Hematopoietic multipotent progenitor cell (in vitro differentiated cells): ENCODE data around the gene TBC1D2B. TPM values are rescaled to one million over a fixed set of nuclear protein-coding genes. Genes with fewer than 3 reads are reported as not detected.
A peak's percentile ranks its signal among the peaks of the same experiment; 100 is the strongest.
"Not testable (repeated sequence)": the region's sequence is repeated elsewhere in the genome, so short reads cannot be mapped to it uniquely, and the experiment has no call there.

ENCODE experiments used
- DNase-seq, 3 donors: peaks; one replicate each; pipeline ENCODE4 v3.0.0-alpha.2; 2011 to 2015; ENCODE audit warnings: low read depth in 2 of 3, low spot score in 2 of 3
- small RNA-seq: library from RNA; depleted of rRNA; stranded (forward); fragments of <200 nt; gene quantifications from one replicate; pipeline ENCODE3, GENCODE V24; 2012
- total RNA-seq: library from RNA; depleted of rRNA; stranded (reverse); fragments of >200 nt; gene quantifications from one replicate; pipeline ENCODE4 v1.2.3, GENCODE V29; 2012

The TBC1D2B gene
- total RNA-seq, 1 donor: 33.7 TPM

DNA sequence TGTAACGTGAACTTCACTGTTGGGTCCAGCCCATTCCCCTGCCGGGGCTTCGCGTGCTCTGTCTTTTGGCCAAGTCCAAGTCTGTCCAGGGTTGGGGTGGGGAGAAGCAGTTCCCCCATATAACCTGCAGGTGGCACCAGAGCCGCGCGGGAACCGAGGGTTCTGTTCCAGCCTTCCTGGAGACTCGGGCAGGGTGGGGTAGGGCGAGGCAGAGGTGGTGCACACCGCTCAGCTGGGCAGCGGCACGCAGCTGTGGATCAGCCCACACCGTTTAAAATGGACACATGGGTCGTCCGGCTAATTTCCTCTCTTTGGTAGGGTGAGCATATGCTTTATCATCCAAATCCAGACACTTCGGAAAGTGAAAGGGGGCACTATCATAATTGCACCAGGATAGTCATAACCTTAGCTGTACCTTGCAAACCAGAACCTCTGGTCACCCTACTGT is 118.1 kb downstream of the TBC1D2B start:
- DNase-seq: peak; percentile 47 to 76 (median 64)

DNA sequence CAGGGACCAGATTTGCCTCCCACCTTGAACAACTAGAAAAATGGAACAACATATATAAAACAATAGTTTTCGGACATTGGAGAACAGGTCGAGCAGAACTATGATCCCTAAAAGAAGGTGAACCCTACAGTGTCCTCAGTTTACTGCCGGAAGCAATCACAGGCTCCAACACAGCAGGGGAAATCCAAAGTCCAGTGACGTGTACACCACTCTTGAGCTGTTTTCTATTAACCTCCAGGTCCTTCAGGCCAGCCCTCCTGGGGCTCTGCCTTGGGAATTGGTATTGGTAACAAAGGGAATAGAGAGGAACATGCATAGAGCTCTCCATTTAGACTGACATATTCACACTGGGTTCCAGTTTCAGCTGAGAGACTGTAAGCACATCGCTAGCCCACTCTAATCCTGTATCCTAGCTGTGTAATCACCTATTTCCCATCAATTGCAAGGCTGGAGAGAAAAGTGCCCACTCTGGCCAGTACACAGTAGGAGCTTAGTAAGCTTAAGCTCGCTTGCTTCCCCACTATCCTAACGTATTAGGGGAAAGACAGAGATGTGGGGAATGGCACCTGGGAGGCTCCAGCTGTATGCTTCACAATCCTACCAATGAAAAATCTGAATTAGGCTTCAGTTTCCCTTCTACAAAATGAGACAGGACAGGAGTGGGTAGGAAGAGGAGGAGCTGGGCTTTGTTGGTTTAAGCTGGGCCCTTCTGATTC is 118.6 kb downstream of the TBC1D2B start:
- DNase-seq: not testable (repeated sequence)

DNA sequence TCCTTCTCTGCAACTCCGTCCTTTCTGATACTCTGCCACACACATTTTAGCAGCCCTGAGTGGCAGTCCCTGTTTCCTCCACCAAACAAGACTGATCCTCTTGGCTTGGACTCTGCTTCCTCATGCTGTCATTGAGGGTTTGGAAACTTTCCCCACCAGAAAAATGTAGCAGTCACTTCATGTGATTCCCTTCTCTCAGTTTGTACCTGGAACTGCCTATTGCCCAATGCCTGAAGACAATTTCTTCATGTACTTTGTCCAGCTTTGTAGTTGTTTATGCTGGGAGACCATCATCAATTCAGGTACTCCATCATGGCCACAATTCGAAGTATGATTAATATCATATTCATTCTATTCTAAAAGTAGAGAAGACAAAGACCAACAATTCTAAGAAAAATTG is 119.5 kb downstream of the TBC1D2B start:
- not testable (repeated sequence) for DNase-seq

DNA sequence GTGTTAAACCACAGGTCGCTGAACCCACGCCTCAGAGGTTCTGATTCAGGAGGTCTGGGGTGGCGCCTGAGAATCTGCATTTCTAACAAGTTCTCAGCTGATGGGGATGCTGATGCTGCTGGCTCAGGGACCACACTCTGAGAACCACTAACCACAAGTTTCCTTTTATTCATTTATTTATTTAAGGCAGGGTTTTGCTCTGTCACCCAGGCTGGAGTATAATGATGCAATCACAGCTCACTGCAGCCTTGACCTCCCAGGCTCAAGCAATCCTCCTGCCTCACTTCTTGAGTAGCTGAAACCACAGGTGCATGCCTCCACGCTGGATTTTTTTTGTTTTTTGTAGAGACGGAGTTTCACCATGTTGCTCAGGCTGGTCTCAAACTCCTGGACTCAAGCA is 123.6 kb downstream of the TBC1D2B start:
- peak in 2 of 3 donors; percentile 28 to 37 for DNase-seq

DNA sequence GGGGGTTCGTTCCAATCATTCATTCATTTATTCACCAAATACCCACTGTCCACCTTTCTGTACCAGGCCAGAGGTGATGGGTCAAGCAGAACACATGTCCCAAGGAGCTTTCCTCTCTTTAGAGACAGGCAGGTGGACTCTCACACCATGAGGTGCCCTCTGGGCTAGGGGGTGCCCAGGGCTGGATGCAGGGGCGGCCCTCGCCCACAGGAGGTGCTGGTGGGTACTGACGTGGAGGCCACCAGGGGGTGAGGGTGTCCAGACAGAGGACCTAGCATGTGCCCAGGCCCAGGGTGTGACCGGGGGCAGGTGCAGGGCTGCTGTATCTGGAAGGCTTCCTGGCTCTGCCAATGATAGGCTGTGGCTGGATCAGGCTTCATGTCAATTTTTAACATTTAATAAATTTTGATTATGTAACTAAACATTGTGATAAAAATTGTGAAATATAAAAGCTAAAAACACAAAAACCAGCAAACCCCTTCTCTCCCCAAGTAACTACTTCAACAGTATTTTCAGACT is 124.5 kb downstream of the TBC1D2B start:
- DNase-seq: not testable (repeated sequence)

DNA sequence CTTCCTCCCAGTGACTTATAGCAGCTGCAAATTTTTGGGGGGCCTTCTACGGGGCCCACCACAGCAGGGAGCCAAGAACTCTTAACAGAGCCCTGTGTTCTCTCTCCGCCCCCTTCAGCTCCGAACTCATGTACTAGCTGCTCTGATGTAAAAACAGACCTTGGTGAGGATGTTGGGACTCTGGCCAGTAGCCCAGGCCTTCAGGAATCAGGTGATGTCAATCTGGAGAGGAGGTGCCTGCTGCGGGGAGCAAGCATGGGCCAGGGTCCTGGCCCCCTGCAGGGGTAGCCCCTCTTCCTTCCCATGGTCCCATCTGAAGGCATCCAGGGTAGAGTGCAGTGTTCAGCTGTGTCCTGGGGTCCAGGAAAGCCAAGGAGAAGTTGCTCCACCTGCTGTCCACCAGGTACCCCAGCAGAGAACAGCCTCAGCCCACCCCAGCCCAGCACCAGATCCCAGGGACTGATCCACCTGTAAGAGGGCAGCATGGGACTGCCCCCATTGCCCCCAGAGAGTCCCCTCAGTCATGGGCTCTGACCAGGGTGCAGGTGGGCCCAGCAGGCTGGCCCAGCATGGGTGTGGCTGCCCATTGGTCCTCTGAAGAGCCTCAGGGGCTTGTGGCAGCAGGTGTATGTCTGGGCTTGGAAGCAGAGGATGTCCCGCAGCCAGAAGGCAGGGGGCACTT is 126.3 kb downstream of the TBC1D2B start:
- not testable (repeated sequence) for DNase-seq

DNA sequence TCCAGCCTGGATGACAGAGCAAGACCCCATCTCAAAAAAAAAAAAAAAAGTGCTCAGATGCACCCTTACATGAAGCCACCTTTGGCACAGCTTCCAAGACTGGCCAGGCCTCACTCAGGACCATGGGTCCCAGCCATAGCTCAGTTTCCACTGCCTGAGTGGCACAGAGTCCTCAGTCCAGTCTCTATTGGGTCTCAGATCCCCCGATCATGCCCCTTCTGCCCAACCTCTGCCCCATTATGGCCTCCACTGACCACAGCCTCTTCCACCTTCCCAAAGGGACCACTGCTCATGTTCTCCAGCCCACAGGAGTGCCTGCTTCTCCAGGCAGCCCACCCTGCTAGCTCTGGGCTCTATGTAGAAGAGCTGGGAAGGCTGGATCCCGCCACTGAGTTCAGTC is 127.0 kb downstream of the TBC1D2B start:
- not testable (repeated sequence) for DNase-seq

DNA sequence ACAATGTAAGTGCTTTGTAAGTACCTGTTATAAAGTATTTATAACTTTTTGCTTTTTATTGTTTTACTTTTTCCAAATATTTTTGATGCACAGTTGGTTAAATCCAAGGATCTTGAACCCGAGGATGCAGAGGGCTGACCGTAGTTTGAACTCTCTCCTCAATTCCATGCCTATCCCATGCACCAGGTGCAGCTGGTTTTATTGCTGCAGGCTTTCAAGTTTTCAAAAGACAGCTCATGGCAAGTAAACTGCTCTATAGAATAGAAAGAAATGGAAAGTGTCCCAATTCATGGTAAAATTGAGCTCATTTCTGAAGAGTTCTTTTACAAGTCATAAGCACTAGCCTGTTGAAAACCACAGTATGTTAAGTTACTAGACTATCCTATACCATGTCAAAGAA is 131.9 kb downstream of the TBC1D2B start:
- DNase-seq: no peak

Small RNAs within 50 kb of the gene (small RNA-seq; reads per million reads assigned to genes)
- gene RF00092: not detected

Other genes with a start within 250 kb of the TBC1D2B start
- not detected for gene SH2D7, start 14.8 kb upstream of the TBC1D2B start, total RNA-seq
- gene CIB2, start 53.7 kb upstream of the TBC1D2B start, total RNA-seq: 6.7 TPM
- 11.8 TPM for gene IDH3A, start 71.7 kb upstream of the TBC1D2B start, total RNA-seq
- under 0.01 TPM for gene ACSBG1, start 156.9 kb upstream of the TBC1D2B start, total RNA-seq
- gene DNAJA4, start 186.9 kb upstream of the TBC1D2B start, total RNA-seq: 6.7 TPM
- gene SKIC8, start 221.9 kb upstream of the TBC1D2B start, total RNA-seq: 57.4 TPM